ENCODE data around the gene AARSD1. TPM values are rescaled to one million over a fixed set of nuclear protein-coding genes. Genes with fewer than 3 reads are reported as not detected.

Gene AARSD1
- total RNA-seq, 1 experiment from 2014 or later = 17.7 TPM

- DNase-seq = no peak
- H3K9me2 ChIP-seq (replicated peaks; ENCODE audit: insufficient read depth, low read length) = no peaks in the 10 kb centered on the region
- H3K27me3 ChIP-seq (ENCODE audit: low read length) = no peaks in the 10 kb centered on the region
- no peak overlapping the region for H2AFZ ChIP-seq (ENCODE audit: low read length)
- no peak overlapping the region for H3K4me3 ChIP-seq (ENCODE audit: low read length)
- no peak overlapping the region for H3K27ac ChIP-seq (ENCODE audit: low read length)
- no peaks in the 10 kb centered on the region for H3K36me3 ChIP-seq (ENCODE audit: insufficient read depth, low read length)
- H3K9ac ChIP-seq (ENCODE audit: low read length) = no peak overlapping the region
- H3K4me2 ChIP-seq (ENCODE audit: low read depth, low read length, poor library complexity, severe bottlenecking) = no peak overlapping the region
- no peaks in the 10 kb centered on the region for H3K9me3 ChIP-seq (ENCODE audit: low read length)
- H3K4me1 ChIP-seq (ENCODE audit: low read length) = peaks cover 3% of the 10 kb centered on the region
- no peaks in the 10 kb centered on the region for H3K79me2 ChIP-seq (ENCODE audit: low read length)
- 0 out of 2 replicates have a peak, but pooled peaks cover 4% of the 10 kb centered on the region for H4K20me1 ChIP-seq (ENCODE audit: insufficient read depth, low read depth, low read length)
Observed at GRCh38 chr17:42908872-42909700, 55.2 kb downstream of the AARSD1 start.

GRCh38 chr17:42906772-42907446 is 57.3 kb downstream of the AARSD1 start:
- H3K27ac ChIP-seq (ENCODE audit: low read length) = no peak overlapping the region
- 0 out of 2 replicates have a peak, but pooled peaks cover 4% of the 10 kb centered on the region for H4K20me1 ChIP-seq (ENCODE audit: insufficient read depth, low read depth, low read length)

GRCh38 chr17:42904110-42904469 is 60.2 kb downstream of the AARSD1 start:
- Histone ChIP-seq H3K9me2 (replicated peaks; ENCODE audit: insufficient read depth, low read length) (no peaks in the 10 kb centered on the region), H3K27ac (ENCODE audit: low read length) (no peak overlapping the region), H4K20me1 (ENCODE audit: insufficient read depth, low read depth, low read length) (0 out of 2 replicates have a peak, but pooled peaks cover 4% of the 10 kb centered on the region), H3K79me2 (ENCODE audit: low read length) (no peaks in the 10 kb centered on the region), H3K4me1 (ENCODE audit: low read length) (peaks cover 3% of the 10 kb centered on the region), H2AFZ (ENCODE audit: low read length) (no peak overlapping the region), H3K4me3 (ENCODE audit: low read length) (no peak overlapping the region), H3K27me3 (ENCODE audit: low read length) (no peaks in the 10 kb centered on the region), H3K4me2 (ENCODE audit: low read depth, low read length, poor library complexity, severe bottlenecking) (no peak overlapping the region), H3K9ac (ENCODE audit: low read length) (no peak overlapping the region), H3K36me3 (ENCODE audit: insufficient read depth, low read length) (no peaks in the 10 kb centered on the region), H3K9me3 (ENCODE audit: low read length) (no peaks in the 10 kb centered on the region)
- DNase-seq = no peak

More at GRCh38 chr17:42906772-42907446, 57.3 kb downstream of the AARSD1 start:
- no peaks in the 10 kb centered on the region for H3K27me3 ChIP-seq (ENCODE audit: low read length)
- H3K4me3 ChIP-seq (ENCODE audit: low read length) = no peak overlapping the region
- no peaks in the 10 kb centered on the region for H3K9me3 ChIP-seq (ENCODE audit: low read length)
- no peak overlapping the region for H3K4me2 ChIP-seq (ENCODE audit: low read depth, low read length, poor library complexity, severe bottlenecking)
- peaks cover 3% of the 10 kb centered on the region for H3K4me1 ChIP-seq (ENCODE audit: low read length)
- H3K9ac ChIP-seq (ENCODE audit: low read length) = no peak overlapping the region
- H3K36me3 ChIP-seq (ENCODE audit: insufficient read depth, low read length) = no peaks in the 10 kb centered on the region
- H3K9me2 ChIP-seq (replicated peaks; ENCODE audit: insufficient read depth, low read length) = no peaks in the 10 kb centered on the region
- H2AFZ ChIP-seq (ENCODE audit: low read length) = no peak overlapping the region
- no peaks in the 10 kb centered on the region for H3K79me2 ChIP-seq (ENCODE audit: low read length)
- no peak for DNase-seq

- Histone ChIP-seq H3K36me3 (ENCODE audit: insufficient read depth, low read length) (no peaks in the 10 kb centered on the region), H3K27ac (ENCODE audit: low read length) (no peak overlapping the region), H4K20me1 (ENCODE audit: insufficient read depth, low read depth, low read length) (no peaks in the 10 kb centered on the region), H3K79me2 (ENCODE audit: low read length) (no peaks in the 10 kb centered on the region), H3K9me3 (ENCODE audit: low read length) (no peaks in the 10 kb centered on the region), H3K4me2 (ENCODE audit: low read depth, low read length, poor library complexity, severe bottlenecking) (no peak overlapping the region), H3K27me3 (ENCODE audit: low read length) (no peaks in the 10 kb centered on the region), H2AFZ (ENCODE audit: low read length) (no peak overlapping the region), H3K4me3 (ENCODE audit: low read length) (no peak overlapping the region), H3K9me2 (replicated peaks; ENCODE audit: insufficient read depth, low read length) (no peaks in the 10 kb centered on the region), H3K4me1 (ENCODE audit: low read length) (no peaks in the 10 kb centered on the region), H3K9ac (ENCODE audit: low read length) (no peak overlapping the region)
- DNase-seq = no peak
Observed at GRCh38 chr17:42901535-42902229, 62.6 kb downstream of the AARSD1 start.

Small RNAs within 50 kb of the gene (small RNA-seq; reads per million reads assigned to genes)
- gene AARSD1 = 0.16 reads per million
- gene RF00561 = not detected

Other genes with a start within 250 kb of the AARSD1 start
- gene EZH1, start 219.4 kb downstream of the AARSD1 start, total RNA-seq (2014; rRNA removed; shearing (Covaris generic); ENCODE audit: low replicate concordance) = 38.0 and 52.6 TPM in 2 replicates
- not detected in 2 replicates for gene RAMP2, start 203.2 kb downstream of the AARSD1 start, total RNA-seq (2014; rRNA removed; shearing (Covaris generic); ENCODE audit: low replicate concordance)
- 43.9 and 54.0 TPM in 2 replicates for gene VPS25, start 191.0 kb downstream of the AARSD1 start, total RNA-seq (2014; rRNA removed; shearing (Covaris generic); ENCODE audit: low replicate concordance)
- gene WNK4, start 183.8 kb downstream of the AARSD1 start, total RNA-seq (2014; rRNA removed; shearing (Covaris generic); ENCODE audit: low replicate concordance) = 0.76 and 3.3 TPM in 2 replicates
- 63.9 and 64.1 TPM in 2 replicates for gene COA3, start 165.8 kb downstream of the AARSD1 start, total RNA-seq (2014; rRNA removed; shearing (Covaris generic); ENCODE audit: low replicate concordance)
- not detected in 2 replicates for gene CNTD1, start 165.6 kb downstream of the AARSD1 start, total RNA-seq (2014; rRNA removed; shearing (Covaris generic); ENCODE audit: low replicate concordance)
- gene BECN1, start 140.2 kb downstream of the AARSD1 start, total RNA-seq (2014; rRNA removed; shearing (Covaris generic); ENCODE audit: low replicate concordance) = 117 and 136 TPM in 2 replicates
- gene PSME3, start 131.1 kb downstream of the AARSD1 start, total RNA-seq (2014; rRNA removed; shearing (Covaris generic); ENCODE audit: low replicate concordance) = 73.4 and 88.7 TPM in 2 replicates
- 0.67 and 1.5 TPM in 2 replicates for gene AOC2, start 119.9 kb downstream of the AARSD1 start, total RNA-seq (2014; rRNA removed; shearing (Covaris generic); ENCODE audit: low replicate concordance)
- gene AOC3, start 113.3 kb downstream of the AARSD1 start, total RNA-seq (2014; rRNA removed; shearing (Covaris generic); ENCODE audit: low replicate concordance) = 0.19 and 0.47 TPM in 2 replicates
- not detected in 2 replicates for gene G6PC1, start 63.7 kb downstream of the AARSD1 start, total RNA-seq (2014; rRNA removed; shearing (Covaris generic); ENCODE audit: low replicate concordance)
- gene PTGES3L, start 15.6 kb upstream of the AARSD1 start, total RNA-seq (2014; rRNA removed; shearing (Covaris generic); ENCODE audit: low replicate concordance) = 0.11 and 0.45 TPM in 2 replicates
- gene RUNDC1, start 16.1 kb upstream of the AARSD1 start, total RNA-seq (2014; rRNA removed; shearing (Covaris generic); ENCODE audit: low replicate concordance) = 9.2 and 16.6 TPM in 2 replicates
- gene RPL27, start 34.0 kb upstream of the AARSD1 start, total RNA-seq (2014; rRNA removed; shearing (Covaris generic); ENCODE audit: low replicate concordance) = 1,746 and 2,567 TPM in 2 replicates
- gene IFI35, start 42.3 kb upstream of the AARSD1 start, total RNA-seq (2014; rRNA removed; shearing (Covaris generic); ENCODE audit: low replicate concordance) = 19.1 and 27.2 TPM in 2 replicates
- 45.7 and 55.1 TPM in 2 replicates for gene VAT1, start 57.9 kb upstream of the AARSD1 start, total RNA-seq (2014; rRNA removed; shearing (Covaris generic); ENCODE audit: low replicate concordance)
- gene RND2, start 60.8 kb upstream of the AARSD1 start, total RNA-seq (2014; rRNA removed; shearing (Covaris generic); ENCODE audit: low replicate concordance) = 0.30 and 0.36 TPM in 2 replicates
- gene BRCA1, start 160.9 kb upstream of the AARSD1 start, total RNA-seq (2014; rRNA removed; shearing (Covaris generic); ENCODE audit: low replicate concordance) = 46.0 and 49.7 TPM in 2 replicates
- 49.4 and 49.5 TPM in 2 replicates for gene NBR1, start 206.8 kb upstream of the AARSD1 start, total RNA-seq (2014; rRNA removed; shearing (Covaris generic); ENCODE audit: low replicate concordance)
- 9.0 and 14.5 TPM in 2 replicates for gene TMEM106A, start 247.4 kb upstream of the AARSD1 start, total RNA-seq (2014; rRNA removed; shearing (Covaris generic); ENCODE audit: low replicate concordance)

Measured in Karpas-422 (cell line).